Measurements from ENCODE around the gene ARHGAP30. TPM values are rescaled to one million over a fixed set of nuclear protein-coding genes. Genes with fewer than 3 reads are reported as not detected.

The ARHGAP30 gene
- total RNA-seq, 1 experiment from 2014 or later: 36.5 TPM

DNA sequence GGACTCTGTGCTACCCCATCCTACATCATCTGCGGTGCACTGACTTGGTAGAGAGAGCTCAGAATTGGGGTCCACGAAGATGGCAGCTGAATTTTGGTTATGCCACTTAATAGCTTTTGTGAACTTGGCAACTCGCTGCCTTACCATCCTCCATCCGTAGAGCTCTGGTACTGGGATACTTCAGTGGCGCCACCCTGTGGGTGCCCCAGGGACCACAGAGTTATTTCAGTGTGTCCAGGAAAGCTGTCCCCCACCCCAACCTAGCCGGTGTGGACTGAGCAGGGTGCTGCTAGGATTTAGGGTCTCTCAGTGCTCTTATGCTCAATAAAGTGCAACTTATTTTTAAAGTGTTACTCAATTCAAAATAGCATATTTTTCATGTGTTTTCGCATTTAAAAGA lies 14.9 kb downstream of the ARHGAP30 start:
- no peaks in the 10 kb centered on the region for H4K20me1 ChIP-seq (ENCODE audit: insufficient read depth, low read depth, low read length)
- no peaks in the 10 kb centered on the region for H3K9me3 ChIP-seq (ENCODE audit: low read length)
- no peak overlapping the region for H3K27ac ChIP-seq (ENCODE audit: low read length)
- H3K4me2 ChIP-seq (ENCODE audit: low read depth, low read length, poor library complexity, severe bottlenecking): no peak overlapping the region
- H2AFZ ChIP-seq (ENCODE audit: low read length): no peak overlapping the region
- peaks cover 41% of the 10 kb centered on the region; the same call in 1 of the 2 replicates for H3K36me3 ChIP-seq (ENCODE audit: insufficient read depth, low read length)
- no peak overlapping the region for H3K9ac ChIP-seq (ENCODE audit: low read length)
- no peaks in the 10 kb centered on the region for H3K9me2 ChIP-seq (replicated peaks; ENCODE audit: insufficient read depth, low read length)
- H3K4me1 ChIP-seq (ENCODE audit: low read length): no peaks in the 10 kb centered on the region
- peaks cover 13% of the 10 kb centered on the region for H3K79me2 ChIP-seq (ENCODE audit: low read length)
- H3K4me3 ChIP-seq (ENCODE audit: low read length): no peak overlapping the region
- no peaks in the 10 kb centered on the region for H3K27me3 ChIP-seq (ENCODE audit: low read length)
- DNase-seq: no peak

DNA sequence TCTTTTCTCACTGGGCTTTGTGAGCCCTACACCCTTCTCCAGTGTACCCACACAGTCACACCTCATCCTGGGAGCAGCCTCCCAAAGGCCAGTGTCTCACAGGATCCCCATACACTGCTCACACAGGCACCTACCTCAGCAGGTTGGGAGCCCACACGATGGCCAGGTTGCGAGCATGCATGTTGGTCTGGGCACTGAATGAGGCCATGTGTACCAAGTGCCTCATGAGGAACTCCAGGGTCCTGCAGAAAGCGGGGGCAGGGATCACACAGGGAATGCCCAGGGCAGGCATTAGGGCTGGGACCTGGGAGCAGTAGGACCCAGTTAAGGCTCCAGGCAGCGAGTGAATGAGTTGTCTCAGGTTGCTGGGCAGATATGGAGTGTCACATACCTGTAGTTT lies 15.5 kb downstream of the ARHGAP30 start:
- no peaks in the 10 kb centered on the region for H3K9me2 ChIP-seq (replicated peaks; ENCODE audit: insufficient read depth, low read length)
- H3K4me2 ChIP-seq (ENCODE audit: low read depth, low read length, poor library complexity, severe bottlenecking): no peak overlapping the region
- no peak overlapping the region for H2AFZ ChIP-seq (ENCODE audit: low read length)
- 0 out of 2 replicates have a peak, but pooled peaks cover 8% of the 10 kb centered on the region for H3K79me2 ChIP-seq (ENCODE audit: low read length)
- no peak for DNase-seq
- peaks cover 39% of the 10 kb centered on the region; the same call in 1 of the 2 replicates for H3K36me3 ChIP-seq (ENCODE audit: insufficient read depth, low read length)
- no peak overlapping the region for H3K4me3 ChIP-seq (ENCODE audit: low read length)
- no peak overlapping the region for H3K9ac ChIP-seq (ENCODE audit: low read length)
- H3K27ac ChIP-seq (ENCODE audit: low read length): no peak overlapping the region
- no peaks in the 10 kb centered on the region for H4K20me1 ChIP-seq (ENCODE audit: insufficient read depth, low read depth, low read length)
- H3K4me1 ChIP-seq (ENCODE audit: low read length): no peaks in the 10 kb centered on the region
- no peaks in the 10 kb centered on the region for H3K9me3 ChIP-seq (ENCODE audit: low read length)
- no peaks in the 10 kb centered on the region for H3K27me3 ChIP-seq (ENCODE audit: low read length)

DNA sequence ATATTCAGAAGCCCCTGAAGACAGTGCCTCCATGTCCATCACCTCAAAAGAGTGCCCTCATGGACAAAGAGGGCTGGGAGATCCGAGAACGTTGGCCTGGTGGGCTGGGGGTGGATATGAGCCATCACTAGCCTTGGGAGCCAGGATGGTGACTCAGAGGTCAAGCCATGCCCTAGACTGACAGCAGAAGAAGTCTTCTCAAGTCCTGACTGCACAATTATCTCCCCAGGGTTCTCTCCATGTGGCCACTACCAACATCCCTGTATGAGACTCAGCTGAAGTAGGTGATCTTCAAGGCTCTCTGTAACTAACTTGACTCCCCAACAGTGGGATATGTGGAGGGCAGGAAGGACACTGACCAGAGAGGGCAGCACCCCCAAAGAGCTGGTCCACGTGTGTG lies 16.8 kb downstream of the ARHGAP30 start:
- Histone ChIP-seq H3K9me3 (ENCODE audit: low read length) (no peaks in the 10 kb centered on the region), H3K4me3 (ENCODE audit: low read length) (no peak overlapping the region), H3K9me2 (replicated peaks; ENCODE audit: insufficient read depth, low read length) (no peaks in the 10 kb centered on the region), H3K27ac (ENCODE audit: low read length) (no peak overlapping the region), H3K36me3 (ENCODE audit: insufficient read depth, low read length) (peaks cover 39% of the 10 kb centered on the region; the same call in 1 of the 2 replicates), H4K20me1 (ENCODE audit: insufficient read depth, low read depth, low read length) (no peaks in the 10 kb centered on the region), H3K27me3 (ENCODE audit: low read length) (no peaks in the 10 kb centered on the region), H3K9ac (ENCODE audit: low read length) (no peak overlapping the region), H3K4me1 (ENCODE audit: low read length) (peaks cover 6% of the 10 kb centered on the region), H2AFZ (ENCODE audit: low read length) (no peak overlapping the region), H3K79me2 (ENCODE audit: low read length) (0 out of 2 replicates have a peak, but pooled peaks cover 8% of the 10 kb centered on the region), H3K4me2 (ENCODE audit: low read depth, low read length, poor library complexity, severe bottlenecking) (no peak overlapping the region)
- no peak for DNase-seq

DNA sequence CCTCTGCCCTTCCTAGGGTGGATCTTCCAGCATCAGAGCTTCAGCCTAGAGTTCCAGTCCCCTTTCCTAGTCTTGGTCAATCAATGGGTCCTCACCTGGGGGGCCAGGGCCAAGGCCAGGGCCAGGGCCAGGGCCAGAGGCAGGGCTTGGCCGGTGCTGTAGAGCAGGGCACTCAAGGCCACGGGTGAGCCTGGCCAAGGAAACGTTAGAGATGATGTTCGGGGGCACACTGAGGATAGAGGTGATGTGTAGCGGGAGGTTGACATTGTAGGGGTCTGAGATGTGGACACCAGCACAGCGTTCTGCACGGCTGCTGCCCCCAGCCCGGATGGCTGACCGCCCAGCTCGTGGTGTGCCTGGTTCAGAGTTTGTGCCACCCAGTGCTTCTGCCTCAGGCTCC lies 18.5 kb downstream of the ARHGAP30 start:
- Histone ChIP-seq H3K4me2 (ENCODE audit: low read depth, low read length, poor library complexity, severe bottlenecking) (no peak overlapping the region), H3K9me3 (ENCODE audit: low read length) (no peaks in the 10 kb centered on the region), H3K79me2 (ENCODE audit: low read length) (0 out of 2 replicates have a peak, but pooled peaks cover 1% of the 10 kb centered on the region), H4K20me1 (ENCODE audit: insufficient read depth, low read depth, low read length) (no peaks in the 10 kb centered on the region), H2AFZ (ENCODE audit: low read length) (no peak overlapping the region), H3K27ac (ENCODE audit: low read length) (no peak overlapping the region), H3K9me2 (replicated peaks; ENCODE audit: insufficient read depth, low read length) (no peaks in the 10 kb centered on the region), H3K4me3 (ENCODE audit: low read length) (no peak overlapping the region), H3K36me3 (ENCODE audit: insufficient read depth, low read length) (peaks cover 30% of the 10 kb centered on the region; the same call in 1 of the 2 replicates), H3K27me3 (ENCODE audit: low read length) (no peaks in the 10 kb centered on the region), H3K4me1 (ENCODE audit: low read length) (peaks cover 23% of the 10 kb centered on the region), H3K9ac (ENCODE audit: low read length) (no peak overlapping the region)
- DNase-seq: no peak

DNA sequence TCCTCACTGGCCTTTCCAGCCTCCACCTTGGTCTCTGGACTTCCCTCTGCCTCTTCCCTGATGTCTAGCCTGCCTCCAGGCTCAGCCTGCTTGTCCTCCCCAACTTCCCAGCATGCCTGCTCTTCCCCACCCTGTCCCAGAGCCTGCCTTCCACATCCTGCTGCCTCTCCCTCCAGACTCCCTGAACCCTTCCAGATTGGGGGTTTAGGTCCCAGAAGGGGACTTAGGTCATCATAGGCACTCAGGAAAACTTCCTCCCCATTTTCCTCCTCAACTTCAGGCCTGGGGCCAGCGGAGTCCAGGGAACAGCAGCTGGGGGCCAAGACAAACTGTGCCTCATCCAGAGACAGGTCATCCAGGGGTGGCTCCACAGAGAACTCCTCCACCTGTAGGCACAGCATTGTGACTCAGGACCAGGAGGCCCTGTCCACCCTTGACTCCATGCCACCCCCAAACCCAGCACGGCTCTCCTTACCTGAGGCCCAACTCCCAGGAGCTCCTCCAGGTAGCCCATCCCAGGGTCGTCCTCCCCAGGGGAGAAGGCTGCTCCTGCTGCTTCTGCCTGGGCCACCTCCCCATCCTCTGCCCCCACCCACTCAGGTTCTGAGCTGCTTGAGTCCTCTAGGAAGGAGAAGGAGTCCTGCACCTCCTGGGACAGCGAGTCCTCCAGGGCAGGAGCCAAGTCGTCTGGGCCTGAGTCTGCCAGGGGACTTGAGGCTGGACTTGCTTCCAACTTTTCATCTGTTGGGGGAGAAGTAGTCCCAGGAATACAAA lies 20.6 kb downstream of the ARHGAP30 start:
- Histone ChIP-seq H3K9me2 (replicated peaks; ENCODE audit: insufficient read depth, low read length) (no peaks in the 10 kb centered on the region), H3K27ac (ENCODE audit: low read length) (peak overlapping the region; percentile 96), H3K4me3 (ENCODE audit: low read length) (no peak overlapping the region), H3K27me3 (ENCODE audit: low read length) (no peaks in the 10 kb centered on the region), H3K36me3 (ENCODE audit: insufficient read depth, low read length) (peaks cover 15% of the 10 kb centered on the region; the same call in 1 of the 2 replicates), H3K9ac (ENCODE audit: low read length) (no peak overlapping the region), H4K20me1 (ENCODE audit: insufficient read depth, low read depth, low read length) (no peaks in the 10 kb centered on the region), H2AFZ (ENCODE audit: low read length) (no peak overlapping the region), H3K9me3 (ENCODE audit: low read length) (no peaks in the 10 kb centered on the region), H3K4me2 (ENCODE audit: low read depth, low read length, poor library complexity, severe bottlenecking) (no peak overlapping the region), H3K4me1 (ENCODE audit: low read length) (peaks cover 27% of the 10 kb centered on the region), H3K79me2 (ENCODE audit: low read length) (peaks cover 7% of the 10 kb centered on the region)
- peak; percentile 41 for DNase-seq

DNA sequence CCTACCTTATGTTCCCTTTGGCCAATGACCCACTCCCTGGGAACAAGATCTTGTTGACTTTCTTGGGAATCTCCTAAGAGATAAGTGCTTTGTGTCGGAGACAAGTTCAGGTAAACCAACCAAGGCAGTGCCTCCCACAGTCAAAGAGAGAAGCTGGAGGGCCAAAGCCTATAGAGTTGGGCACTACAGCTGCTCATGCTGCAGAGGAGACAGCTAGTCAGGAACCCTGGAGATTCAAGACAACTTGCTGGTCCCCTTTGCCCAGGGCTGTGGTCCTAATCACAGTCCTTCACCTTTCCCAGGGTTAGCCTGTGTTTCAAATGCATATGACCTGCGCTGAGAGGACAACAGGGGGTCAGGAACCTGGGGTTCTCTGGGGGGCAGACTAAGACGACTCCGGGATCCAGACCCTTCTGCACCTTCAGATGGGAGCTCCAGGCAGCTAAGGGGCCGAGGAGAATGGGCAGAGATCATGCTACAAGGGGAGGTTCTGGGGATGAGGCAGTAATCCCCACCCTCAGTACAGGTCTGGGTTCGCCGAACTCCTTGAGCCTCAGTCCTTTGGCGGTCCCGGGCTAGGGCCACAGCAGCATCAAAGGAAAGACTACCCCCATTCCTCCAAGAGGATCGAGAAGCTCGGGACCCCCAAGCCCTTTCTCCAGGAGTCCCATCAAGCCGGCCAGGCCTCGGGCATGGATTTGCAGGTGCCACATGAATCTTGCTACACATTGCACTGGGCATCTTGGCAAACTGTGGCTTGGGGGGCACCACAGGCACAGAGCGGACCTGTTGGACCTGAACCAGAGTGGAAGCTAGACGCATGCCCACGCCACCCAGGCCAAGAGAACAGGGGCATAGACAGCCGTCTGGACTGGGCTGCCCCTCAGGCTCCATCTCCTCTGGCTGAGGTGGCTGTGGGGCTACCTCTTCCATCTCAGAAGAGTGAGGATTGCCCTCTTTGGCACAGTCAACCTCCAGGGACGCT lies 22.0 kb downstream of the ARHGAP30 start:
- peaks cover 19% of the 10 kb centered on the region; the same call in 1 of the 2 replicates for H3K36me3 ChIP-seq (ENCODE audit: insufficient read depth, low read length)
- peak overlapping the region; percentile 76 for H3K4me2 ChIP-seq (ENCODE audit: low read depth, low read length, poor library complexity, severe bottlenecking)
- H3K79me2 ChIP-seq (ENCODE audit: low read length): peaks cover 20% of the 10 kb centered on the region

DNA sequence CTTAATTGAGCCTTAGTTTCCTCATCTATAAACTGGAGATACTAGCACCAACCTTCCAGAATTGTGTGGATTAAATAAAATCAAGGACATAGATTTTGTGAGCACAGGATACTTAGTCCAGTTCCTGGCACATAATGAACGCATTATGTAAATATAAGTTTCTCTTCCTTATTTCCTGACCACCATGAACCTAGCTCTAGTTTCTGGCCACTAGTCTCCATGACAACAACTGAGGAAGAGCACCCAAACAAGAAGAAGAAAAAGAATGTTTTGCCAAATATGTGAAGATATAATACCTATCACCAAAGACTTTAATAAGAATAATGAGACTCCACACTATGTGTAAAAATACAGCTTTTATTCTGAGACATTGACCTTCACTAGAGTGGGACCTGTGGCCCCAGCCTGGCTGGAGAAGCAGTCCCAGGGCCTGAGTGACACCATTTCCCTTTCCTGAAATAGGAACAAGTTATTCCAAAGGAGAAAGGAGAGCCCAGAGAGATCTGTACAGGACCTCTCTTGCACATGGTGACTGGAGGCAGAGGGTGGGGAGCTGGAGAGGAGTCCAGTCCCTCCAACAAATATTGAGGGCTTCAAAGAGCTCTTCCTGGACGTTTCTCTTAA lies 23.0 kb downstream of the ARHGAP30 start:
- peaks cover 44% of the 10 kb centered on the region for H3K4me1 ChIP-seq (ENCODE audit: low read length)
- H3K4me3 ChIP-seq (ENCODE audit: low read length): peak overlapping the region; percentile 85
- no peaks in the 10 kb centered on the region for H3K27me3 ChIP-seq (ENCODE audit: low read length)
- H3K9ac ChIP-seq (ENCODE audit: low read length): peak overlapping the region; percentile 97
- H3K79me2 ChIP-seq (ENCODE audit: low read length): peaks cover 21% of the 10 kb centered on the region
- no peaks in the 10 kb centered on the region for H3K9me2 ChIP-seq (replicated peaks; ENCODE audit: insufficient read depth, low read length)
- H3K27ac ChIP-seq (ENCODE audit: low read length): peak overlapping the region; percentile 96
- no peak overlapping the region for H2AFZ ChIP-seq (ENCODE audit: low read length)
- H3K36me3 ChIP-seq (ENCODE audit: insufficient read depth, low read length): peaks cover 28% of the 10 kb centered on the region; the same call in 1 of the 2 replicates
- peak overlapping the region; percentile 76 for H3K4me2 ChIP-seq (ENCODE audit: low read depth, low read length, poor library complexity, severe bottlenecking)
- peak; percentile 89 for DNase-seq
- H4K20me1 ChIP-seq (ENCODE audit: insufficient read depth, low read depth, low read length): no peaks in the 10 kb centered on the region
- no peaks in the 10 kb centered on the region for H3K9me3 ChIP-seq (ENCODE audit: low read length)

More for the DNA sequence above, 22.0 kb downstream of the ARHGAP30 start:
- H3K4me1 ChIP-seq (ENCODE audit: low read length): peaks cover 37% of the 10 kb centered on the region
- H3K27ac ChIP-seq (ENCODE audit: low read length): peak overlapping the region; percentile 96
- H3K9me2 ChIP-seq (replicated peaks; ENCODE audit: insufficient read depth, low read length): no peaks in the 10 kb centered on the region
- H3K27me3 ChIP-seq (ENCODE audit: low read length): no peaks in the 10 kb centered on the region
- peak overlapping the region; percentile 97 for H3K9ac ChIP-seq (ENCODE audit: low read length)
- H3K4me3 ChIP-seq (ENCODE audit: low read length): no peak overlapping the region
- H3K9me3 ChIP-seq (ENCODE audit: low read length): no peaks in the 10 kb centered on the region
- DNase-seq: peak; percentile 59
- H4K20me1 ChIP-seq (ENCODE audit: insufficient read depth, low read depth, low read length): no peaks in the 10 kb centered on the region
- H2AFZ ChIP-seq (ENCODE audit: low read length): no peak overlapping the region
